Measurements from ENCODE around the gene CCDC106. TPM values are rescaled to one million over a fixed set of nuclear protein-coding genes. Genes with fewer than 3 reads are reported as not detected.

Gene CCDC106
- polyA plus RNA-seq, 1 donor (not counting 4 experiments of a cell fraction or from before 2014, with no cell fraction given) = 3.1 TPM

GRCh38 chr19:55694656-55695491, 46.9 kb downstream of the CCDC106 start:
- H3K9me3 ChIP-seq (ENCODE audit: control insufficient read depth, low read depth, low read length) = no peaks in the 10 kb centered on the region
- H3K27me3 ChIP-seq (ENCODE audit: control insufficient read depth, extremely low read depth, insufficient read depth, low read length) = no peaks in the 10 kb centered on the region
- no peaks in the 10 kb centered on the region for H4K20me1 ChIP-seq (ENCODE audit: control insufficient read depth, extremely low read depth, insufficient read depth, low read length)
- H3K4me1 ChIP-seq (ENCODE audit: control insufficient read depth, extremely low read depth, insufficient read depth, low read length) = no peaks in the 10 kb centered on the region
- no peaks in the 10 kb centered on the region for H3K9me1 ChIP-seq (ENCODE audit: control insufficient read depth, extremely low read depth, insufficient read depth, low read length)
- H3K4me2 ChIP-seq (ENCODE audit: control insufficient read depth, extremely low read depth, insufficient read depth, low read depth, low read length) = no peak overlapping the region
- dilution Hi-C loops (cut with MboI; ENCODE audit: extremely low pct_ligation_motif_present, low sequenced_read_pairs) = no loop called here
- H3K79me2 ChIP-seq (ENCODE audit: control insufficient read depth, insufficient read depth, low read length) = no peaks in the 10 kb centered on the region
- H2AFZ ChIP-seq (ENCODE audit: control insufficient read depth, low read length) = no peak overlapping the region
- H3K4me3 ChIP-seq (ENCODE audit: control insufficient read depth in 2 of 3, extremely low read depth in 1 of 3, insufficient read depth in 2 of 3, low read depth in 1 of 3, low read length in 3 of 3) = no peak overlapping the region
- no peak overlapping the region for H3K27ac ChIP-seq (ENCODE audit: control insufficient read depth, insufficient read depth, low read length)
- TF ChIP-seq EZH2 (IDR thresholded peaks at IDR 0.05; ENCODE audit: low read length) (no peak), CTCF (optimal IDR thresholded peaks at IDR 0.05 in 1 of 3, IDR thresholded peaks at IDR 0.05 in 1 of 3, conservative IDR thresholded peaks at IDR 0.05 in 1 of 3; ENCODE audit: extremely low read depth in 1 of 3, insufficient read depth in 2 of 3, low read length in 3 of 3) (no peak)
- FAIRE-seq (no peak), DNase-seq (ENCODE audit: low read depth, low spot score) (no peak)
- H3K36me3 ChIP-seq (ENCODE audit: control insufficient read depth in 2 of 2, extremely low read depth in 1 of 2, insufficient read depth in 2 of 2, low read length in 2 of 2) = peaks cover 9 to 41% of the 10 kb centered on the region in 2 experiments
- H3K9ac ChIP-seq (ENCODE audit: control insufficient read depth, extremely low read depth, insufficient read depth, low read length) = no peak overlapping the region

GRCh38 chr19:55695511-55696290, 47.7 kb downstream of the CCDC106 start:
- Histone ChIP-seq H2AFZ (ENCODE audit: control insufficient read depth, low read length) (no peak overlapping the region), H4K20me1 (ENCODE audit: control insufficient read depth, extremely low read depth, insufficient read depth, low read length) (no peaks in the 10 kb centered on the region), H3K27ac (ENCODE audit: control insufficient read depth, insufficient read depth, low read length) (no peak overlapping the region), H3K36me3 (ENCODE audit: control insufficient read depth in 2 of 2, extremely low read depth in 1 of 2, insufficient read depth in 2 of 2, low read length in 2 of 2) (peaks cover 8 to 39% of the 10 kb centered on the region in 2 experiments), H3K9me3 (ENCODE audit: control insufficient read depth, low read depth, low read length) (no peaks in the 10 kb centered on the region), H3K79me2 (ENCODE audit: control insufficient read depth, insufficient read depth, low read length) (no peaks in the 10 kb centered on the region), H3K9ac (ENCODE audit: control insufficient read depth, extremely low read depth, insufficient read depth, low read length) (no peak overlapping the region), H3K4me3 (ENCODE audit: control insufficient read depth in 2 of 3, extremely low read depth in 1 of 3, insufficient read depth in 2 of 3, low read depth in 1 of 3, low read length in 3 of 3) (no peak overlapping the region), H3K4me1 (ENCODE audit: control insufficient read depth, extremely low read depth, insufficient read depth, low read length) (no peaks in the 10 kb centered on the region), H3K27me3 (ENCODE audit: control insufficient read depth, extremely low read depth, insufficient read depth, low read length) (no peaks in the 10 kb centered on the region), H3K9me1 (ENCODE audit: control insufficient read depth, extremely low read depth, insufficient read depth, low read length) (no peaks in the 10 kb centered on the region), H3K4me2 (ENCODE audit: control insufficient read depth, extremely low read depth, insufficient read depth, low read depth, low read length) (no peak overlapping the region)
- TF ChIP-seq EZH2 (IDR thresholded peaks at IDR 0.05; ENCODE audit: low read length) = no peak
- no peak for TF ChIP-seq CTCF (optimal IDR thresholded peaks at IDR 0.05 in 1 of 3, IDR thresholded peaks at IDR 0.05 in 1 of 3, conservative IDR thresholded peaks at IDR 0.05 in 1 of 3; ENCODE audit: extremely low read depth in 1 of 3, insufficient read depth in 2 of 3, low read length in 3 of 3)
- dilution Hi-C loops (cut with MboI; ENCODE audit: extremely low pct_ligation_motif_present, low sequenced_read_pairs) = no loop called here
- FAIRE-seq (no peak), DNase-seq (ENCODE audit: low read depth, low spot score) (no peak)

Measured in keratinocyte (primary cell).